HFFc6 (cell line): ENCODE measurements around the gene IGFL4. TPM values are rescaled to one million over a fixed set of nuclear protein-coding genes. Genes with fewer than 3 reads are reported as not detected.
A peak's percentile ranks its signal among the peaks of the same experiment; 100 is the strongest.

Source experiments
- DNase-seq: peaks from one replicate; pipeline ENCODE4 v3.0.0-alpha.2; 2018
- H3K27ac Mint-ChIP-seq: 2 replicates; pipeline ENCODE4 v1.8.0; 2020; ENCODE audit warnings: mild to moderate bottlenecking, mixed read lengths
- H3K27me3 Mint-ChIP-seq: 2 replicates; pipeline ENCODE4 v1.8.0; 2021; ENCODE audit warnings: mild to moderate bottlenecking, moderate library complexity, mixed read lengths; ENCODE audit not compliant: insufficient read depth
- H3K36me3 Mint-ChIP-seq: 2 replicates; pipeline ENCODE4 v1.8.0; 2021; ENCODE audit warnings: low read depth, mixed read lengths
- H3K4me1 Mint-ChIP-seq: 2 replicates; pipeline ENCODE4 v1.8.0; 2020; ENCODE audit warnings: low read depth, mixed read lengths
- H3K4me3 Mint-ChIP-seq: 2 replicates; pipeline ENCODE4 v1.8.0; 2020; ENCODE audit warnings: mild to moderate bottlenecking, moderate library complexity, mixed read lengths
- H3K9me3 Mint-ChIP-seq: 2 replicates; pipeline ENCODE4 v1.8.0; 2020; ENCODE audit warnings: mild to moderate bottlenecking, mixed read lengths
- CTCF ChIP-seq: fragments of 200-600 bp; sonication (generic); IDR thresholded peaks from 2 replicates; pipeline ENCODE4 v1.5.0; 2021; ENCODE audit warnings: antibody characterized with exemption, mild to moderate bottlenecking
- total RNA-seq, 6 experiments: library from RNA; stranded (reverse); fragmentation: NEBNext Ultra II Directional; extraction: Animal tissue kit (Norgen Biotek cat#: 25700); gene quantifications; 2 replicates in 1 of 6; 3 replicates in 5 of 6; pipeline ENCODE4 v1.2.3, GENCODE V29; 2021

IGFL4 gene
- total RNA-seq, 6 experiments from 2014 or later = not detected

DNA sequence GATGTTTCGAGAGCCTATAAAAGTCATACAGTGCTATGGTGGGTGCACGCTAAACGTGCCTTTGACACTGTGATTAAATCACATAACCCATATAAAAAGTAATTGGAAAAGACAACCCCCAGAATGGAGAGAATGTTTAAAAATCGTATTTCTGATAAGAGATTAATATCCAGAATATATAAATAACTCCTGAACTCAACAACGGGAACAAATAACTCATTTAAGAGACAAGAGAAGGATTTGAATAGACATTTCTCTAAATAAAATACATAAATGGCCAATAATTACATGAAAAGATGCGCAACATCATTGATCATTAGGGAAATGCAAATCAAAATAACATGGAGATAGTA is 37.0 kb upstream of the IGFL4 start:
- Mint-ChIP-seq H3K4me1 (peaks cover 47% of the 10 kb centered on the region), H3K4me3 (no peak overlapping the region), H3K27ac (no peak overlapping the region), H3K9me3 (no peaks in the 10 kb centered on the region), H3K36me3 (no peaks in the 10 kb centered on the region), H3K27me3 (peaks cover 22% of the 10 kb centered on the region)
- peak; percentile 47; the same call in 1 of the 2 replicates for TF ChIP-seq CTCF
- no peak for DNase-seq

GRCh38 chr19:46076951-46077814 is 36.4 kb upstream of the IGFL4 start:
- H3K4me3 Mint-ChIP-seq = peak overlapping the region; percentile 75
- DNase-seq = peak; percentile 76
- TF ChIP-seq CTCF = peak; percentile 95
- H3K27me3 Mint-ChIP-seq = peaks cover 23% of the 10 kb centered on the region
- H3K9me3 Mint-ChIP-seq = no peaks in the 10 kb centered on the region
- H3K36me3 Mint-ChIP-seq = no peaks in the 10 kb centered on the region
- H3K27ac Mint-ChIP-seq = no peak overlapping the region
- peaks cover 46% of the 10 kb centered on the region for H3K4me1 Mint-ChIP-seq

- Mint-ChIP-seq H3K27ac (no peak overlapping the region), H3K27me3 (peaks cover 26% of the 10 kb centered on the region), H3K4me1 (peaks cover 42% of the 10 kb centered on the region), H3K9me3 (no peaks in the 10 kb centered on the region), H3K4me3 (no peak overlapping the region), H3K36me3 (no peaks in the 10 kb centered on the region)
- no peak for DNase-seq
- peak; percentile 46; the same call in 1 of the 2 replicates for TF ChIP-seq CTCF
These were observed 35.5 kb upstream of the IGFL4 start for GRCh38 chr19:46076031-46076880.

DNA sequence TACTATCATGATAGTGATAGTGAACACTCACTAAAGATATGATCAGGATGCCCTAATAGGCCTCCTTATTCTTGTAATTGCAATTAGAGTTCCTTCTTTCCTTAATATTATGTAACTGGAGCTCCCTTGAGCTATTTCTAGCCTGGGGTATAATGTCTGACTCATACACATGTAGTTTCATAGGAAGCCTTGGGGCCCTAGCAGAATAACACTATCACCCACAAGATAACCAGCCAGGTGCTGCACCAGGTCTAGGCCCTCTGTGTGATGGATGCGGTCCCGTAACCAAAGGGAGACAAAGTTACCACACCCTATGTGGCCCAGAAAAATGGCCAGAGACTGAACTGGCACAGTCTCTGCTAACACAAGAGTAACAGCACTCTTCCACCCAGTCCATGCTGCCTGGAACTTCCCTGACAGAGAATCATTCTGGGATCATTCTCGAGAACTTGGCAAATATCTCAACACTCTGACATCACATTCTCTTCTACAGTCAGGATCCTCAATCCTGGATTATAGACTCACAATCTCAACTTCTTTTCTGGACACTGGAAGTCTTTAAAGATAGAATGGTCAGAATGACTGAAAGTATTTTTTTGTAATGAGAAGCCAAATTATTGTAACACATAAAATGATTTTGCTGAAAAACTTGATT is 32.6 kb upstream of the IGFL4 start:
- no peak for TF ChIP-seq CTCF
- H3K27ac Mint-ChIP-seq = no peak overlapping the region
- H3K4me1 Mint-ChIP-seq = peaks cover 54% of the 10 kb centered on the region
- H3K9me3 Mint-ChIP-seq = no peaks in the 10 kb centered on the region
- peaks cover 28% of the 10 kb centered on the region for H3K27me3 Mint-ChIP-seq
- no peaks in the 10 kb centered on the region for H3K36me3 Mint-ChIP-seq
- peak; percentile 18 for DNase-seq
- H3K4me3 Mint-ChIP-seq = no peak overlapping the region

GRCh38 chr19:46069806-46070341 is 29.1 kb upstream of the IGFL4 start:
- H3K9me3 Mint-ChIP-seq = no peaks in the 10 kb centered on the region
- peaks cover 27% of the 10 kb centered on the region for H3K27me3 Mint-ChIP-seq
- peaks cover 78% of the 10 kb centered on the region for H3K4me1 Mint-ChIP-seq
- no peak overlapping the region for H3K4me3 Mint-ChIP-seq
- no peak for TF ChIP-seq CTCF
- DNase-seq = peak; percentile 79
- peak overlapping the region; percentile 27; the same call in 1 of the 2 replicates for H3K27ac Mint-ChIP-seq
- no peaks in the 10 kb centered on the region for H3K36me3 Mint-ChIP-seq
